ENCODE results near the gene ZNF562.

ZNF562 gene

GRCh38 chr19:9640956-9641355 lies 33.9 kb downstream of the ZNF562 start:
- no peak for DNase-seq

- DNase-seq: no peak
These were observed 38.9 kb downstream of the ZNF562 start for GRCh38 chr19:9636018-9636417.

GRCh38 chr19:9627856-9628255 lies 47.0 kb downstream of the ZNF562 start:
- DNase-seq: no peak

GRCh38 chr19:9622531-9622930 lies 52.4 kb downstream of the ZNF562 start:
- DNase-seq: no peak

- peak; percentile 86 for DNase-seq
These were observed 53.5 kb downstream of the ZNF562 start, which contains the start of gene ZNF561 for GRCh38 chr19:9621156-9622037. ZNF561 (minus strand) TSS chr19:9621232; CDS start chr19:9619456, 1,776 bp downstream.

GRCh38 chr19:9620842-9621155 lies 54.1 kb downstream of the ZNF562 start:
- no peak for DNase-seq

- DNase-seq: no peak
These were observed 59.1 kb downstream of the ZNF562 start for GRCh38 chr19:9615844-9616243.

GRCh38 chr19:9610484-9611113 lies 64.3 kb downstream of the ZNF562 start:
- no peak for DNase-seq

GRCh38 chr19:9608912-9609311 lies 66.0 kb downstream of the ZNF562 start:
- no peak for DNase-seq

GRCh38 chr19:9597027-9597426 lies 77.9 kb downstream of the ZNF562 start:
- DNase-seq: no peak
